Measurements from ENCODE around the gene GBE1.

GRCh38 chr3:81620849-81621248 is 140.6 kb downstream of the GBE1 start:
- TF ChIP-seq POLR2A (IDR thresholded peaks at IDR 0.05; ENCODE audit: extremely low read depth, insufficient read length) = no peak
- TF ChIP-seq, protein P1, sequence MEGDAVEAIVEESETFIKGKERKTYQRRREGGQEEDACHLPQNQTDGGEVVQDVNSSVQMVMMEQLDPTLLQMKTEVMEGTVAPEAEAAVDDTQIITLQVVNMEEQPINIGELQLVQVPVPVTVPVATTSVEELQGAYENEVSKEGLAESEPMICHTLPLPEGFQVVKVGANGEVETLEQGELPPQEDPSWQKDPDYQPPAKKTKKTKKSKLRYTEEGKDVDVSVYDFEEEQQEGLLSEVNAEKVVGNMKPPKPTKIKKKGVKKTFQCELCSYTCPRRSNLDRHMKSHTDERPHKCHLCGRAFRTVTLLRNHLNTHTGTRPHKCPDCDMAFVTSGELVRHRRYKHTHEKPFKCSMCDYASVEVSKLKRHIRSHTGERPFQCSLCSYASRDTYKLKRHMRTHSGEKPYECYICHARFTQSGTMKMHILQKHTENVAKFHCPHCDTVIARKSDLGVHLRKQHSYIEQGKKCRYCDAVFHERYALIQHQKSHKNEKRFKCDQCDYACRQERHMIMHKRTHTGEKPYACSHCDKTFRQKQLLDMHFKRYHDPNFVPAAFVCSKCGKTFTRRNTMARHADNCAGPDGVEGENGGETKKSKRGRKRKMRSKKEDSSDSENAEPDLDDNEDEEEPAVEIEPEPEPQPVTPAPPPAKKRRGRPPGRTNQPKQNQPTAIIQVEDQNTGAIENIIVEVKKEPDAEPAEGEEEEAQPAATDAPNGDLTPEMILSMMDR (IDR thresholded peaks at IDR 0.05; ENCODE audit: low read depth, low read length) = no peak
- TF ChIP-seq, protein P2, sequence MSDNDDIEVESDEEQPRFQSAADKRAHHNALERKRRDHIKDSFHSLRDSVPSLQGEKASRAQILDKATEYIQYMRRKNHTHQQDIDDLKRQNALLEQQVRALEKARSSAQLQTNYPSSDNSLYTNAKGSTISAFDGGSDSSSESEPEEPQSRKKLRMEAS (IDR thresholded peaks at IDR 0.05; ENCODE audit: low read depth, low read length) = no peak

Data from NB4 (cell line).